Vagina (tissue), 2 donors: ENCODE measurements around the gene TNRC18. TPM values are rescaled to one million over a fixed set of nuclear protein-coding genes. Genes with fewer than 3 reads are reported as not detected.
"Not testable (repeated sequence)": the region's sequence is repeated elsewhere in the genome, so short reads cannot be mapped to it uniquely, and the experiment has no call there.

Source experiments
- DNase-seq, 2 donors: peaks; one replicate each; pipeline ENCODE4 v3.0.0-alpha.2; 2017; ENCODE audit errors: extremely low spot score in 2 of 2
- H3K27ac ChIP-seq: fragments of 200-600 bp; sonication (generic); one replicate; pipeline ENCODE4 v1.5.1; 2019
- H3K27me3 ChIP-seq: fragments of 200-600 bp; sonication (generic); one replicate; pipeline ENCODE4 v1.5.1; 2019
- H3K36me3 ChIP-seq, 2 donors: fragments of 200-600 bp; sonication (generic); one replicate each; pipeline ENCODE4 v1.5.1; 2017 to 2019
- H3K4me1 ChIP-seq: fragments of 200-600 bp; sonication (generic); one replicate; pipeline ENCODE4 v1.5.1; 2019
- H3K4me3 ChIP-seq, 2 donors: fragments of 200-600 bp; sonication (generic); 1 replicate in 1 of 2; 2 replicates in 1 of 2; pipeline ENCODE4 v1.5.1; 2016 to 2019
- H3K9me3 ChIP-seq: fragments of 200-600 bp; sonication (generic); one replicate; pipeline ENCODE4 v1.5.1; 2019
- CTCF ChIP-seq, 3 experiments: fragments of 450-650 bp in 2 of 3; fragments of 200-600 bp in 1 of 3; sonication (generic) in 1 of 3; IDR thresholded peaks; one replicate each; pipeline ENCODE4 v1.5.1; 2017 to 2019; ENCODE audit warnings: antibody characterized with exemption in 3 of 3, mild to moderate bottlenecking in 2 of 3, moderate library complexity in 2 of 3
- POLR2A ChIP-seq, 2 donors: fragments of 450-650 bp; IDR thresholded peaks; one replicate each; pipeline ENCODE4 v1.6.1; 2017; ENCODE audit warnings: antibody characterized with exemption in 2 of 2, mild to moderate bottlenecking in 2 of 2, moderate library complexity in 2 of 2
- POLR2AphosphoS5 ChIP-seq, 2 donors: sonication (generic); formaldehyde crosslinking; IDR thresholded peaks; one replicate each; pipeline ENCODE4 v1.9.0; 2017; ENCODE audit warnings: antibody characterized with exemption in 2 of 2, mild to moderate bottlenecking in 2 of 2, low read depth in 1 of 2; ENCODE audit not compliant: insufficient read depth in 1 of 2
- intact Hi-C: fragments of 100-400 bp; cut with DNase I; formaldehyde crosslinking; loops from one replicate; pipeline ENCODE4 v1.15.1; 2023
- total RNA-seq: library from RNA; depleted of rRNA; stranded (reverse); fragments of >200 nt; gene quantifications from one replicate; pipeline ENCODE4 v1.2.3, GENCODE V29; 2016

TNRC18 gene
- total RNA-seq, 1 donor from 2014 or later, result 79.8 TPM

- H3K27me3 ChIP-seq, result no peaks in the 10 kb centered on the region
- TF ChIP-seq CTCF (IDR thresholded peaks at IDR 0.05) (no peak), POLR2AphosphoS5 (IDR thresholded peaks at IDR 0.05; ENCODE audit: insufficient read depth in 1 of 2, low read depth in 1 of 2) (no peak), POLR2A (IDR thresholded peaks at IDR 0.05) (no peak)
- intact Hi-C loops, result no loop called here
- peaks cover 0 to 67% of the 10 kb centered on the region in 2 donors for H3K36me3 ChIP-seq
- H3K4me3 ChIP-seq, result no peak overlapping the region
- no peaks in the 10 kb centered on the region for H3K4me1 ChIP-seq
- DNase-seq, result no peak
- peaks cover 9% of the 10 kb centered on the region for H3K9me3 ChIP-seq
- H3K27ac ChIP-seq, result no peak overlapping the region
Measured at GRCh38 chr7:5333121-5334045, 90.3 kb downstream of the TNRC18 start.

GRCh38 chr7:5332579-5332978, 91.1 kb downstream of the TNRC18 start:
- H3K9me3 ChIP-seq, result peaks cover 9% of the 10 kb centered on the region
- H3K27ac ChIP-seq, result no peak overlapping the region
- no peaks in the 10 kb centered on the region for H3K27me3 ChIP-seq
- no peaks in the 10 kb centered on the region for H3K4me1 ChIP-seq
- H3K4me3 ChIP-seq, result no peak overlapping the region
- intact Hi-C loops, result no loop called here
- TF ChIP-seq POLR2AphosphoS5 (IDR thresholded peaks at IDR 0.05; ENCODE audit: insufficient read depth in 1 of 2, low read depth in 1 of 2), result no peak
- TF ChIP-seq CTCF (IDR thresholded peaks at IDR 0.05), result no peak
- TF ChIP-seq POLR2A (IDR thresholded peaks at IDR 0.05), result no peak
- H3K36me3 ChIP-seq, result peaks cover 0 to 65% of the 10 kb centered on the region in 2 donors
- DNase-seq, result no peak

- no peak for DNase-seq
- intact Hi-C loops, result no loop called here
- Histone ChIP-seq H3K27me3 (no peaks in the 10 kb centered on the region), H3K36me3 (peaks cover 0 to 68% of the 10 kb centered on the region in 2 donors), H3K4me3 (no peak overlapping the region), H3K9me3 (no peaks in the 10 kb centered on the region), H3K4me1 (no peaks in the 10 kb centered on the region), H3K27ac (no peak overlapping the region)
- no peak for TF ChIP-seq POLR2AphosphoS5 (IDR thresholded peaks at IDR 0.05; ENCODE audit: insufficient read depth in 1 of 2, low read depth in 1 of 2)
- TF ChIP-seq CTCF (IDR thresholded peaks at IDR 0.05), result no peak
- TF ChIP-seq POLR2A (IDR thresholded peaks at IDR 0.05), result no peak
Measured at GRCh38 chr7:5330288-5330687, 93.3 kb downstream of the TNRC18 start.

GRCh38 chr7:5324961-5325360, 98.7 kb downstream of the TNRC18 start:
- Histone ChIP-seq H3K4me1 (no peaks in the 10 kb centered on the region), H3K27me3 (no peaks in the 10 kb centered on the region), H3K9me3 (no peaks in the 10 kb centered on the region), H3K27ac (no peak overlapping the region), H3K4me3 (no peak overlapping the region), H3K36me3 (peaks cover 0 to 84% of the 10 kb centered on the region in 2 donors)
- DNase-seq, result no peak
- TF ChIP-seq POLR2A (IDR thresholded peaks at IDR 0.05) (no peak), CTCF (IDR thresholded peaks at IDR 0.05) (no peak), POLR2AphosphoS5 (IDR thresholded peaks at IDR 0.05; ENCODE audit: insufficient read depth in 1 of 2, low read depth in 1 of 2) (no peak)
- intact Hi-C loops, result no loop called here

- H3K9me3 ChIP-seq, H3K27me3 ChIP-seq, H3K4me3 ChIP-seq, DNase-seq, H3K27ac ChIP-seq, H3K4me1 ChIP-seq, intact Hi-C loops: not testable (repeated sequence)
- peaks cover 4 to 89% of the 10 kb centered on the region in 2 donors for H3K36me3 ChIP-seq
Measured at GRCh38 chr7:5323800-5324781, 99.5 kb downstream of the TNRC18 start.
